Measurements from ENCODE around the gene TMEM222. TPM values are rescaled to one million over a fixed set of nuclear protein-coding genes. Genes with fewer than 3 reads are reported as not detected.

Gene TMEM222
- total RNA-seq, 1 donor from 2014 or later: 19.4 TPM

GRCh38 chr1:27348861-27349783 is 27.2 kb downstream of the TMEM222 start:
- Histone ChIP-seq H3K36me3 (peaks cover 13% of the 10 kb centered on the region), H3K27me3 (ENCODE audit: low read depth) (no peaks in the 10 kb centered on the region), H3K4me1 (peaks cover 29% of the 10 kb centered on the region), H3K9me3 (replicated peaks) (no peaks in the 10 kb centered on the region), H3K4me3 (peak overlapping the region; percentile 69), H3K27ac (replicated peaks) (no peak overlapping the region)
- intact Hi-C loops (cut with micrococcal nuclease): no loop called here
- TF ChIP-seq CTCF (IDR thresholded peaks at IDR 0.05; ENCODE audit: borderline replicate concordance): no peak
- no peak for DNase-seq

GRCh38 chr1:27349784-27350662 is 28.1 kb downstream of the TMEM222 start:
- intact Hi-C loops (cut with micrococcal nuclease): no loop called here
- Histone ChIP-seq H3K27ac (replicated peaks) (peak overlapping the region; percentile 63), H3K4me3 (peak overlapping the region; percentile 69), H3K36me3 (peaks cover 22% of the 10 kb centered on the region), H3K27me3 (ENCODE audit: low read depth) (no peaks in the 10 kb centered on the region), H3K4me1 (peaks cover 29% of the 10 kb centered on the region), H3K9me3 (replicated peaks) (no peaks in the 10 kb centered on the region)
- peak; percentile 59 for DNase-seq
- no peak for TF ChIP-seq CTCF (IDR thresholded peaks at IDR 0.05; ENCODE audit: borderline replicate concordance)

- Histone ChIP-seq H3K4me3 (peak overlapping the region; percentile 69), H3K36me3 (peaks cover 31% of the 10 kb centered on the region), H3K27ac (replicated peaks) (peak overlapping the region; percentile 63), H3K27me3 (ENCODE audit: low read depth) (no peaks in the 10 kb centered on the region), H3K9me3 (replicated peaks) (no peaks in the 10 kb centered on the region), H3K4me1 (peaks cover 29% of the 10 kb centered on the region)
- TF ChIP-seq CTCF (IDR thresholded peaks at IDR 0.05; ENCODE audit: borderline replicate concordance): peak; percentile 9
- DNase-seq: peak; percentile 67
- intact Hi-C loops (cut with micrococcal nuclease): no loop called here
These were observed 28.9 kb downstream of the TMEM222 start for GRCh38 chr1:27350663-27351540.

- no peak for TF ChIP-seq CTCF (IDR thresholded peaks at IDR 0.05; ENCODE audit: borderline replicate concordance)
- Histone ChIP-seq H3K9me3 (replicated peaks) (no peaks in the 10 kb centered on the region), H3K27ac (replicated peaks) (peak overlapping the region; percentile 63), H3K27me3 (ENCODE audit: low read depth) (no peaks in the 10 kb centered on the region), H3K4me1 (peaks cover 29% of the 10 kb centered on the region), H3K36me3 (peaks cover 38% of the 10 kb centered on the region), H3K4me3 (peak overlapping the region; percentile 69)
- DNase-seq: no peak
- intact Hi-C loops (cut with micrococcal nuclease): no loop called here
These were observed 29.7 kb downstream of the TMEM222 start for GRCh38 chr1:27351541-27352107.

All from left ventricle myocardium inferior (tissue), 1 donor.